ENCODE data around the gene REPS1.

REPS1 gene

GRCh38 chr6:139016337-139017213, 28.5 kb upstream of the REPS1 start:
- TF ChIP-seq GATA2 (IDR thresholded peaks at IDR 0.05; ENCODE audit: low read depth, low read length) = no peak
- no peak for TF ChIP-seq GATA3 (IDR thresholded peaks at IDR 0.05; ENCODE audit: low read depth, low read length)

GRCh38 chr6:139014945-139015344, 26.9 kb upstream of the REPS1 start:
- TF ChIP-seq GATA2 (IDR thresholded peaks at IDR 0.05; ENCODE audit: low read depth, low read length) = no peak
- TF ChIP-seq GATA3 (IDR thresholded peaks at IDR 0.05; ENCODE audit: low read depth, low read length) = no peak

DNA sequence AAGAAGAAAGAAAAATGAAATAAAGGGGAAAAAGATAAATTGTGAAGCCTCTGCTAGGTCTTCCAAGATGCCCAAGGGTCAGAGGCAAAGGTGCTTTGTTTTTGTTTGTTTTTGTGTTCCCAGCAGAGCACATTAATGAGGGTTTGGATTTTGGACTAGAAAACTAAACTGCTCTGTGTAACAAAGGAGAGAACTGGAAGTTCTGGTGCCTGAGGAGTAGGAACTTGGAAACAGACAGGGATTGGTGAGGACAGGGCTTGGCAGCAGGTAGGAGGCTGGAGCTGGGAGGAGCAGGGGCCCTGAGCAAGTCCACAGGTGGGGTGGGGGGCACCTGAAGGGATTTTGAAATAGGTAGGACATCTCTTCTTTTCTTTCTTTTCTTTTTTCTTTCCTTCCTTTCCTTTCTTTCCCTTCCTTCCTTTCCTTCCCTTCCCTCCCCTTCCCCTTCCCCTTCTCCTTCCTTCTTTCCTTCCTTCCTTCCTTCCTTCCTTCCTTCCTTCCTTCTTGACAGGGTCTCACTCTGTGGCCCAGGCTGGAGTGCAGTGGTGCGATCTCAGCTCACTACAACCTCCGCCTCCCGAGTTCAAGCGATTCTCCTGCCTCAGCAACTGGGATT, 25.2 kb upstream of the REPS1 start:
- TF ChIP-seq GATA3 (IDR thresholded peaks at IDR 0.05; ENCODE audit: low read depth, low read length) (no peak), GATA2 (IDR thresholded peaks at IDR 0.05; ENCODE audit: low read depth, low read length) (no peak)

- TF ChIP-seq GATA2 (IDR thresholded peaks at IDR 0.05; ENCODE audit: low read depth, low read length) = no peak
- no peak for TF ChIP-seq GATA3 (IDR thresholded peaks at IDR 0.05; ENCODE audit: low read depth, low read length)
Observed at GRCh38 chr6:139011980-139012379, 23.9 kb upstream of the REPS1 start.

DNA sequence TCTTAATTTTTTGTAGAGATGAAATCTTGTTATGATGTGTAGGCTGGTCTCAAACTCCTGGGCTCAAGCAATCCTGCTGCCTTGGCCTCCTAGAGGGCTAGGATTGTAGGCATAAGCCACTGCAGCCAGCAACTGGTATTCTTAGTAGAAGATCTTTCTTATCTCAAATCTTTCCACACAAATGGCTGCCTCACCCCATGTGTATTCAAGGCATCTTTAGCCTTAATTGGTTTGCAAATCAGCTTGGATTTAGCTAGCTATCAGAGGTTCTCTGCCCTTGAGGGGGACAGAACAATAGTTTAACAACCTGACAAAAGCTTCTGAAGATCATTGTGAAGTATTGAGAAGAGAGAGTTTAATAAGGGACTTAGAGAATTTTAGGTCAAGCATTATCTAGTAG, 22.6 kb upstream of the REPS1 start:
- TF ChIP-seq GATA2 (IDR thresholded peaks at IDR 0.05; ENCODE audit: low read depth, low read length) = no peak
- TF ChIP-seq GATA3 (IDR thresholded peaks at IDR 0.05; ENCODE audit: low read depth, low read length) = no peak

DNA sequence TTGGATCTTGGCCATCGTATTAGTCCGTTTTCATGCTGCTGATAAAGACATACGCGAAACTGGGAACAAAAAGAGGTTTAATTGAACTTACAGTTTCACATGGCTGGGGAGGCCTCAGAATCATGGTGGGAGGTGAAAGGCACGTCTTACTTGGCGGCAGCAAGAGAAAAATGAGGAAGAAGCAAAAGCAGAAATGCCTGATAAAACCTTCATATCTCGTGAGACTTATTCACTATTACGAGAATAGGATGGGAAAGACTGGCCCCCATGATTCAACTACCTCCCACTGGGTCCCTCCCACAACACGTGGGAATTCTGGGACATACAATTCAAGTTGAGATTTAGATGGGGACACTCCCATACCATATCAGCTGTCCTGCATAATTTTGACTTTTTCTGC, 20.1 kb upstream of the REPS1 start:
- TF ChIP-seq GATA2 (IDR thresholded peaks at IDR 0.05; ENCODE audit: low read depth, low read length) = no peak
- no peak for TF ChIP-seq GATA3 (IDR thresholded peaks at IDR 0.05; ENCODE audit: low read depth, low read length)

DNA sequence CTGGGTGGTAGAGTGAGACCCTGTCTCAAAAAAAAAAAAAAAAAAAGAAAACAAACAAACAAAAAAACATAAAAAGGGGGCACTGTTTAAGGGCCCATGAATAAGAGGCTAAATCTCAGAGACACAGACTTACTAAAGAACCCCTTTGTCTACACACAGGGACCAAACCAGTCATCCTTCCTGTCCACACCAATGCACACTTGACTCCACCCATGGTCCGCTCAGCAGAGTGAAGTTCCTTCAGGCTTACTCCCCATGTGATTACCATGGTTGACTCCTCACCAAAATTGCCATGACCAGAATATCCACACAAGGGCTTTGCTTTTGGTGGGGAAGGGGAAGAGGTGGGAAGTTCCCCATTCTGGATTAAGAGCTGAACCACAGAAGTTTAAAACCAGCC, 19.4 kb upstream of the REPS1 start:
- TF ChIP-seq GATA3 (IDR thresholded peaks at IDR 0.05; ENCODE audit: low read depth, low read length) (no peak), GATA2 (IDR thresholded peaks at IDR 0.05; ENCODE audit: low read depth, low read length) (no peak)

DNA sequence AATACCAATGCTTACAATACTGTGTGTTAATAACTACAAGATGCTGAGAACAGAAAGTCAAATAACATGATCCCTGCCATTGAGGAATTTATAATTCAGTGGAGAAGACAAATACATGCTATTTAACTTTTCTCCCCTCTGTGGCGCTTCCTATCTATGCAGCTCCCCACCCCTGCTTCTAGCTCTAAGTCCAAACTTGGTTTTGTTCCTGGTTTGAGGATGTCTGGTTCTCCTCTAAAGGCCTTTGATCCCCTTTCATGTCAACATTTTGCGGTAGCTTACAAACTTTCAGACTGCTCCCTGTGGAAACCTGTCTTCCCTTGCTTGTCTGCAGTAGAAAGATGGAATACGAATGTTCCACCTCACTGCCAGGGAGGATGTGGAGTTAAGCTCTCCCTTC, 18.4 kb upstream of the REPS1 start:
- TF ChIP-seq GATA2 (IDR thresholded peaks at IDR 0.05; ENCODE audit: low read depth, low read length) (no peak), GATA3 (IDR thresholded peaks at IDR 0.05; ENCODE audit: low read depth, low read length) (no peak)

DNA sequence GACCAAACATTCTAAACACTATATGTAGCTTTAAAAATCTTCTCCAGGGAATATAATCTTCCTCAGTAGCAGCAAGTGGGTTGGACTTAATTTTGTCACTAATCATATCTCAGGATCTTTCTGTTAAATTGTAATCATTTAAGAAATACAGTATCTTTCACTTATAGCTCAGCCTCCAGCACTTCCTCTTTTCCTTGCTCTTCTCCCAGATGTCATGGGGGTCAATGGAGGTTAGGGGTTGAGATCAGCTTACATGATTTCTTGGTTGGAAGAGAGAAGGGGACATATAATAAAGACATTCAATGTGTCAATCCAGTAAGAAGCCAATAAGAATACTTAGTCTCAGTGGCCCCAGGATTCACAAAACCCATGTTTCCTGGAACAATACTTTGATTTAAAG, 15.7 kb upstream of the REPS1 start:
- TF ChIP-seq GATA2 (IDR thresholded peaks at IDR 0.05; ENCODE audit: low read depth, low read length) (no peak), GATA3 (IDR thresholded peaks at IDR 0.05; ENCODE audit: low read depth, low read length) (no peak)

DNA sequence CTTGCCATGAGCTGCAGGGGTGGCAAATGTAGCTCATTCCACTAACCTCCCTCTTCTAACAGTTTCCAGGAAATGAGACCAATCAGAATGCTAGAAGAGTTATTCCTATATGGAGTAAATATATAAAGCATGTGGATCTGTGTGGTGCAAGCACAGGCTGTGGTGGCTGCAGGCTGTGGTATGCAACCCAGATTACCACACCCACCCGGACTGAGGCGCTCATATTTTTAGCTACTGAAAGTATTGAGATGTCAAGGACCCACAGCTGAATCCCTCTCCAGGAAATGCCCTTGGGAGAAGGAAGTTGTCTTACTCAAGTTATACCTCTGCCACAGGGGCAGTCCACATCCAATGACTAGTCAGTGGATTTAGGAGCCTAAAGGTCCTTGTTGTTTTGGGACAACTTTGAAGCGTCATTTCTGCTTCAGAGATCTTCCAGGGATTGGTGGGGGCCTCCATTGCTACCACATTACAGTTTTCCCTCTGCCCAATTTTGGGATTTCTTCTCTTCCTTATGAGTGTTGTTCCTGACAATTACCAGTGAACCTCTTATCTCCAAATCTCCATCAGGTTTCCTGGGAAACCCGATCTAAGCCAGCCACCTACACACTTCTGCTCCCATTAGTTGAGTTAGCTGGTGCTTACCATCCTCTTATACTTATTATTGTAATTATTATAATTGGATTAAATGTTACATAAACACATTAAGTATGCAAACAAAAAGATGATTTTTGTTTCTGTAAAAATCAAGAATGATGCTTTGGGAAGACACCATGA, 12.1 kb upstream of the REPS1 start:
- TF ChIP-seq GATA3 (IDR thresholded peaks at IDR 0.05; ENCODE audit: low read depth, low read length) (peak; percentile 64), GATA2 (IDR thresholded peaks at IDR 0.05; ENCODE audit: low read depth, low read length) (peak; percentile 72)

DNA sequence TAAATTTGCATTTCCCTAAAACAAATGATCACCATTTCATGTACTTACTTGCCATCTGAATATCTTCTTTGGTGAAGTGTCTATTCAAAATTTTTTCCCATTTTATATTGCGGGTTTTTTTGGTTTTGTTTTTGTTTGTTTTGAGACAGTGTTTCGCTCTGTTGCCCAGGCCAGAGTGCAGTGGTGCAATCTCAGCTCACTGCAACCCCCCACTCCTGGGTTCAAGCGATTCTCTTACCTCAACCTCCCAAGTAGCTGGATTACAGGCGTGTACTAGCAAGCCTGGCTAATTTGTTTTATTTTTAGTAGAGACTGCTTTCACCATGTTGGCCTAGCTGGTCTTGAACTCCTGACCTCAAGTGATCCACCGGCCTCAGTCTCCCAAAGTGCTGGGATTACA, 9.1 kb upstream of the REPS1 start:
- TF ChIP-seq GATA2 (IDR thresholded peaks at IDR 0.05; ENCODE audit: low read depth, low read length) = no peak
- no peak for TF ChIP-seq GATA3 (IDR thresholded peaks at IDR 0.05; ENCODE audit: low read depth, low read length)

GRCh38 chr6:138996524-138996923, 8.5 kb upstream of the REPS1 start:
- no peak for TF ChIP-seq GATA2 (IDR thresholded peaks at IDR 0.05; ENCODE audit: low read depth, low read length)
- TF ChIP-seq GATA3 (IDR thresholded peaks at IDR 0.05; ENCODE audit: low read depth, low read length) = no peak

DNA sequence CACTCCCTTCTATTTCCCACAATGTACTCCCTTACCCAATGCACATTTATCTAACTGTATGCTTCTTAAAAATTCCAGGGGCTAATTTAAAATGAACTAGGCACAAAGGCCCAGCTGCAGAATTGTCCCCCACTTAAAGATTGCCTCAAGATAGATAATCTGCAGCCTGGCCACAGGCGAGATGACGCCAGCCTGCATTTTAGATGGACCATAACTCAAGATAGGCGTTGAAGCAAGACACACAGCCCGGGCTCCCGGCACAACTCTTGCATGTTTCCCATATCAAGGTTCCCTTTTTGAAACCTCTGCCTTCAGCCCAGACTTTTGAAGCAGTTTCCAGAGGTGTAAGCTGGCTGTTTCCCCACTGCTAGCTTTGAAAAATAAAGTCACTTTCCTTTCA, 3.2 kb upstream of the REPS1 start:
- TF ChIP-seq GATA2 (IDR thresholded peaks at IDR 0.05; ENCODE audit: low read depth, low read length) = no peak
- TF ChIP-seq GATA3 (IDR thresholded peaks at IDR 0.05; ENCODE audit: low read depth, low read length) = no peak

Data from SH-SY5Y (cell line).